IMR-90 (cell line): ENCODE measurements around the gene ANO7.

Source experiments
- MAZ ChIP-seq: IDR thresholded peaks from 2 replicates; pipeline ENCODE4 v1.6.1; 2012; ENCODE audit warnings: low read depth, mild to moderate bottlenecking, low read length, improper control_type of control experiment, moderate library complexity, borderline replicate concordance
- TF ChIP-seq, protein P1 (sequence below): conservative IDR thresholded peaks from 2 replicates; pipeline ENCODE4 v1.5.1; 2012; ENCODE audit warnings: mild to moderate bottlenecking, low read depth, low read length, improper control_type of control experiment

DNA sequence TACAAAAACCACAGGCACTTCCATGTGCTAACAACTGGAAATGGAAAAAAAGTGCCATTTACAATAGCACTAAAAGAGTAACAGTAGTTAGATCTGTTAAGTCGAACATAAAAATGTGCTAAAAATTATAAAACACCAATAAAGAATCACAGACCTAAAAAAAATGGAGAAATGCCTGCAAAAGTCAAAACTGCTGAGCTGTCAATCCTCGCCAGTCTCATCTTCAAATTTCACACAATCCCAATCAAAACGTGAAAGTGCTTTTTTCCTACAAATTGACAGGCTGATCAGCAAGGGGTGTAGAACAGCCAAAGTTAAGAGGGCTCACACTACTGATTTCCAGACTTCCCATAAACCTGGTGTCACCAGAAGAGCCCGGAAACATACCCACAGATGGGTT, 53.2 kb downstream of the ANO7 start:
- TF ChIP-seq, protein P1, sequence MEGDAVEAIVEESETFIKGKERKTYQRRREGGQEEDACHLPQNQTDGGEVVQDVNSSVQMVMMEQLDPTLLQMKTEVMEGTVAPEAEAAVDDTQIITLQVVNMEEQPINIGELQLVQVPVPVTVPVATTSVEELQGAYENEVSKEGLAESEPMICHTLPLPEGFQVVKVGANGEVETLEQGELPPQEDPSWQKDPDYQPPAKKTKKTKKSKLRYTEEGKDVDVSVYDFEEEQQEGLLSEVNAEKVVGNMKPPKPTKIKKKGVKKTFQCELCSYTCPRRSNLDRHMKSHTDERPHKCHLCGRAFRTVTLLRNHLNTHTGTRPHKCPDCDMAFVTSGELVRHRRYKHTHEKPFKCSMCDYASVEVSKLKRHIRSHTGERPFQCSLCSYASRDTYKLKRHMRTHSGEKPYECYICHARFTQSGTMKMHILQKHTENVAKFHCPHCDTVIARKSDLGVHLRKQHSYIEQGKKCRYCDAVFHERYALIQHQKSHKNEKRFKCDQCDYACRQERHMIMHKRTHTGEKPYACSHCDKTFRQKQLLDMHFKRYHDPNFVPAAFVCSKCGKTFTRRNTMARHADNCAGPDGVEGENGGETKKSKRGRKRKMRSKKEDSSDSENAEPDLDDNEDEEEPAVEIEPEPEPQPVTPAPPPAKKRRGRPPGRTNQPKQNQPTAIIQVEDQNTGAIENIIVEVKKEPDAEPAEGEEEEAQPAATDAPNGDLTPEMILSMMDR = no peak
- TF ChIP-seq MAZ = no peak
